Right lung (tissue), 10 donors: ENCODE measurements around the gene A2ML1. TPM values are rescaled to one million over a fixed set of nuclear protein-coding genes. Genes with fewer than 3 reads are reported as not detected.
"Not testable (repeated sequence)": the region's sequence is repeated elsewhere in the genome, so short reads cannot be mapped to it uniquely, and the experiment has no call there.

Experiments
- DNase-seq, 2 donors: peaks; one replicate each; pipeline ENCODE4 v3.0.0-alpha.2; 2013
- long read RNA-seq, 8 donors: transcript quantifications; one replicate each; lab custom pipeline, GENCODE V29; 2026
- polyA plus RNA-seq, 5 donors: library from polyadenylated mRNA; unstranded; fragments of 120-200 nt; gene quantifications; one replicate each; pipeline versions ENCODE4 v1.2.1 to v1.2.3, GENCODE V29; 2013; ENCODE audit warnings: inconsistent platforms in 1 of 5, low replicate concordance in 1 of 5; ENCODE audit not compliant: insufficient read length in 5 of 5, insufficient read depth in 1 of 5

A2ML1 gene
- under 1 TPM; 0.44 to 0.99 (median 0.67) TPM for polyA plus RNA-seq
- long read RNA-seq, donor 1, result 0 reads
- long read RNA-seq, donor 2, result 0 reads
- long read RNA-seq, donor 3, result 0 reads
- long read RNA-seq, donor 4, result 0 reads
- long read RNA-seq, donor 5, partial matches to known transcripts, result 18 of 60 reads
- long read RNA-seq, donor 5, other reads (novel, unspliced or antisense), result 42 of 60 reads
- long read RNA-seq, donor 6, result 0 reads
- long read RNA-seq, donor 7, result 0 reads
- long read RNA-seq, donor 8, result 0 reads

- DNase-seq, result no peak
These were observed at the start of gene A2ML1 for GRCh38 chr12:8822298-8822697. A2ML1 (plus strand) TSS chr12:8822621; CDS start chr12:8822652, 31 bp downstream.

GRCh38 chr12:8773461-8773860 lies 49.0 kb upstream of the A2ML1 start:
- DNase-seq, result no peak

- DNase-seq, result no peak
These were observed 43.1 kb upstream of the A2ML1 start for GRCh38 chr12:8779281-8779680.

GRCh38 chr12:8779862-8780261 lies 42.6 kb upstream of the A2ML1 start:
- DNase-seq, result no peak

- DNase-seq, result no peak
These were observed 42.0 kb upstream of the A2ML1 start for GRCh38 chr12:8780389-8780788.

GRCh38 chr12:8781381-8782127 lies 40.9 kb upstream of the A2ML1 start:
- DNase-seq, result no peak

- no peak for DNase-seq
These were observed 38.0 kb upstream of the A2ML1 start for GRCh38 chr12:8784290-8784888.

GRCh38 chr12:8785499-8785898 lies 36.9 kb upstream of the A2ML1 start:
- no peak for DNase-seq

- not testable (repeated sequence) for DNase-seq
These were observed 35.2 kb upstream of the A2ML1 start for GRCh38 chr12:8787206-8787605.

- DNase-seq, result not testable (repeated sequence)
These were observed 33.7 kb upstream of the A2ML1 start for GRCh38 chr12:8788706-8789105.

GRCh38 chr12:8789341-8790013 lies 32.9 kb upstream of the A2ML1 start:
- not testable (repeated sequence) for DNase-seq

GRCh38 chr12:8793226-8793625 lies 29.2 kb upstream of the A2ML1 start:
- DNase-seq, result not testable (repeated sequence)

- DNase-seq, result not testable (repeated sequence)
These were observed 27.8 kb upstream of the A2ML1 start for GRCh38 chr12:8794611-8795010.

GRCh38 chr12:8796831-8797626 lies 25.4 kb upstream of the A2ML1 start:
- no peak for DNase-seq

GRCh38 chr12:8801213-8801612 lies 21.2 kb upstream of the A2ML1 start:
- DNase-seq, result not testable (repeated sequence)

GRCh38 chr12:8804833-8805232 lies 17.6 kb upstream of the A2ML1 start:
- not testable (repeated sequence) for DNase-seq

- not testable (repeated sequence) for DNase-seq
These were observed 16.9 kb upstream of the A2ML1 start for GRCh38 chr12:8805487-8805886.

- DNase-seq, result not testable (repeated sequence)
These were observed 15.3 kb upstream of the A2ML1 start for GRCh38 chr12:8807084-8807483.

GRCh38 chr12:8810112-8810511 lies 12.3 kb upstream of the A2ML1 start:
- not testable (repeated sequence) for DNase-seq

GRCh38 chr12:8813572-8814357 lies 8.7 kb upstream of the A2ML1 start:
- DNase-seq, result no peak
